Activated T-helper 1 cell treated with anti-CD3 and anti-CD28 coated beads, Interleukin-2, amount 50 U/mL, for 16 hours (primary cell): ENCODE results near the gene KRT3.
"Not testable (repeated sequence)": the region's sequence is repeated elsewhere in the genome, so short reads cannot be mapped to it uniquely, and the experiment has no call there.

Experiments
- DNase-seq, 2 donors: peaks; one replicate each; pipeline ENCODE4 v3.0.0-alpha.2; 2020; ENCODE audit warnings: low read depth in 1 of 2, low spot score in 1 of 2

KRT3 gene

GRCh38 chr12:52763036-52763659, 32.8 kb downstream of the KRT3 start:
- no peak for DNase-seq

- no peak for DNase-seq
These were observed 34.1 kb downstream of the KRT3 start for GRCh38 chr12:52761802-52762201.

GRCh38 chr12:52761218-52761617, 34.7 kb downstream of the KRT3 start:
- DNase-seq: not testable (repeated sequence)

GRCh38 chr12:52760623-52761022, 35.3 kb downstream of the KRT3 start:
- no peak for DNase-seq

- DNase-seq: no peak
These were observed 36.2 kb downstream of the KRT3 start for GRCh38 chr12:52759695-52760094.

DNA sequence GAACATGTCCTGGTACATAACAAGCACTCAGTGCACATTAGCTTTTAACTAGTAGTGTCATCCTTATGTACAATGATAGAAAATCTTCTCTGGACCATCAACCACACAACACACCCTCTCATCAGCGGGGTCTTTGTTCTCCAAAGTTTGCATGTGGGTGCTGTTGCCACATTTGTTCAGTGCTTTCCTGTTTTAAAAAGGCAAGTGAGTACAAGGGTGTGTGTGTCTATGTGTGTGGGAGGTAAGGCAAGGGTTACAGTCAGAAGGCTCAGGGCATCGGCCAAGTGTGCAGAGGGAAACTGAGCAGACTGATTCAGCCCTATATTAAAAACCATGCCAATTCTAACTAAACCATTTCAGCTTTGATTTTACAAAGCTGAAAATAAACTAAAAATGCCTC, 36.7 kb downstream of the KRT3 start:
- no peak for DNase-seq

DNA sequence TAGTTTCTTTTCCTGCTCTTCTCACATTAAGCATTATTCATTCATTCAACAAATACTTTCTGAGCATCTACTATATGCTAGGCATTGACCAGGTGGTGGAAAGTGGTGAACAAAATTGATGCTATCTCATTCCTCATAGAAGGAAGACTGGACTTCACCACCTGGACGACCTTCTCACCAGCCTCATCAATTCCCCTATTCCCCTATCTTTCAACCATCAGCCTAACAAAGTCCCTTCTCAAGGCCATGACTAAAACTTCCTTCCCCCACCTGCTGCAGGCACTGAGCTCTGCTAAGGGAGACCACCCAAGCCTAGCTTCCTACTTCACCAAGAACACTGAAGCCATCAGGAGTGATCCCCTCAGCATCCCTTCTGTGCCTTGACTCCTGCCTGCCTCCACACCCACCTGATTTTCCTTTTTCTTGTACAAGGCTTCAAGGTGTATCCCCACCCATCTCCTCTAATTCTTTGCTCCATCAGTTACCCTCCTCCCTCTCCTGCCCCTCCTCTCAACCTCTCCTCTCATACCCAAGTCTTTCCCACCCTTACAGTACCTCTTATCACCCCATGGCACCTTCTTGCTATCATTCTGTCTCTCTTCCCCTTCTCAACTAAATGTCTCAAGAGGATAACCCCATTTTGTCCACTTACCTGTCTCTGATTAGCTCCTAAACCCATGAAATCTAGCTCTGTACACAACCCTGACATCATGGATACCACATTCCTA, 38.3 kb downstream of the KRT3 start:
- DNase-seq: no peak

DNA sequence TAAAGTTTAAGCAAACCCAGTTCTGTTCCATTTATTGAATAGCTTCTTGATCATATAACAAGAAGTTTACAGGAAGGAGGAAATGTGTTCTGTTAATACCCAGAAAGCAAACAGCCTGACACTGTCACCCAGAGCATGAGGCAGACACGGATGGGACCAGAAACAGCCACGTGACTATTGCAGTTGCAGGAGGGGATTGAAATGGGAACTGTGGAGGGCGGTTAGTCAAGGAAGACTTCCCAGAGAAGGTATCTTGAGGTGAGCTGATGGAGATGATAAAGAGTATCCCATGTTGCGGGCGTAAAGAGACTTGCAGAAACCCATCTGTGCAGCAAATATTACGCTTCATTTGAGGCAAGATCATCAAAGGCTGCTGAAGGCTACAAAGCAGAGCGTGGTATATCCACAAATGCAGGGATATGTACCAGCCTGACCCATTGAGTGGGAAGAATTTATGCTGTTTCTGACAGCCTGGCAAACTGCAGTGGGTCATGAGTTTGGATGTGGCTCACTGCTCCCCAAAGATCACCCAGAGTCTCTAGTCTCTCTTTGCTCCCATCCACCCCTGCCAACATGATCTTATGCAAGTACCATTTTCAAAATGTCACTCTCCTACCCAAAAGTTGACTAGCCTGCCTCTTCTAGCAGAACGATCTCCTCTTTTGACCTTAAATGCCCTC, 39.5 kb downstream of the KRT3 start:
- no peak for DNase-seq

DNA sequence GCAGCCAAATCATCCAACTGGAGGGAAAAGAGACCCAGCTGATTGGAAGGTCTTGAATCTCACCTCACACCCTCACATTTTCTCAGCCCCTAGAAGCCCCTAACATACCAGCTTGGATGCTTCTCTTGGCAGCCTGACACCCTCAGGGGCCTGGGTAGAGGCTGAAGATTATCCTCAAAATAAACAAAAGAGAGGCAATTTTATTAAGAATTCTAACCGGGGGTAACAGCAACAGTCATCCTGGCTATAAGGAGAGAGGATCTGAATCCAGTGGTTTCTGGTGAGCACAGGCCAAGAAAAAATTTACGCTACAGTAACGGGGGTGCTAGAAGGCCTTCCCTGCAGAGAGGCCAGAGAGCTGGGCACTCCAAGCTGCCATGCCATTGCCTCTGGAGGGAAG, 40.4 kb downstream of the KRT3 start:
- no peak for DNase-seq

DNA sequence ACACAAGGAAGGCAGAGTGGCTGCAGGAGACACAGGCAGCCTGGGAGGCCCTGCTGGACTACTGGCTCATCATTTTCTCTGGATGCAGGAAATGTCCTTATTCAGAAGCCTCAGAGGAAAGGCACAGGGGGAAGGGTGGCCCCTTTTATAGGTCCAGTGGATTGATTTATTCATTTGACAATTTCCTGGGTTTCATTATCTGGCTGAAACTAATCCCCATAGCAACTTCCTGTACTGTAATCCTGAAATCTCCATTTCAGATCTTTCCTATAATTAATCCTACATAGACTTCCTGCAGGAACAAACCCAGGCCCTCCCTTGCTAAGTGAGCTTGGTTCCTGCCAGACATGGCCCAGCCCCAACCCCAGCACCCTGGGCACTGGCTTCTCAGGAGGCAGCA, 41.8 kb downstream of the KRT3 start:
- no peak for DNase-seq

- DNase-seq: no peak
These were observed 42.6 kb downstream of the KRT3 start for GRCh38 chr12:52753283-52753682.

GRCh38 chr12:52752516-52752915, 43.4 kb downstream of the KRT3 start:
- no peak for DNase-seq

DNA sequence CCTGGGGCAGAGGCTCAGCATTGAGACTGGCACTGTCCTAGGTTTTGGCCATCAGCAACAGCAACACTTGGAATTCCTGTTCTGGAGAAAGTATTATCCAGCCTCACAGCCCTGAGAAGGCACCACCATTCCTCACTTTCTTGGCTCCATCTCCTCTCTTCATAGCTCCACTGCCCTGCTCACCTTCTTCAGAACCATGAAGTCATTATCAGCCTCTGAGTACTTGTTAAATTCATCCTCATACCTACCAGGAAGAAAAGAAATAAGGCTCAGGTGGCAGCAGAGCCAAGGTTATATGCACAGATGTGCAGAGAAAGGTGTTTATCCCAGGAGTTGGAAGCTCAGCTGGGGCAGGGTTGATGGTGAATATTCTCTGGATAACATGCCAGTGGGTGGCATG, 44.1 kb downstream of the KRT3 start:
- no peak for DNase-seq

DNA sequence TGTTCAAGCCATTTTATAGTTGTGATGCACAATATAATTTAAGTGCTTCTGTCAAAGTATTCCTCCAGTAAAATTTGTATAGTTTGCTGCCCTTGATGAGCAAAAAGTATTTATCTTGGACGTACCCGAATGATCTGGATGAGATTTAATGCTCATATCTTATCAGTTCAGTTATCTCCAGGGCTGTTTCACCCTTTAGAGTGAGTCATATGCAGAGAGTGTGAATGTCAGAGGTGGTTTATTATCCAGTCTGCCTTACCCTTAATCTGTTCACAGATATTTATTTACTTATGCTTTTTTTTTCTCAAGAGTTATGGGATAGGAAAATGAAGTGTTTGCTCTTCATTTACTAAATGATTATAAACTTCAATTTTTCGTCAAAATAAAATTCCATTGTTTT, 45.4 kb downstream of the KRT3 start:
- not testable (repeated sequence) for DNase-seq

DNA sequence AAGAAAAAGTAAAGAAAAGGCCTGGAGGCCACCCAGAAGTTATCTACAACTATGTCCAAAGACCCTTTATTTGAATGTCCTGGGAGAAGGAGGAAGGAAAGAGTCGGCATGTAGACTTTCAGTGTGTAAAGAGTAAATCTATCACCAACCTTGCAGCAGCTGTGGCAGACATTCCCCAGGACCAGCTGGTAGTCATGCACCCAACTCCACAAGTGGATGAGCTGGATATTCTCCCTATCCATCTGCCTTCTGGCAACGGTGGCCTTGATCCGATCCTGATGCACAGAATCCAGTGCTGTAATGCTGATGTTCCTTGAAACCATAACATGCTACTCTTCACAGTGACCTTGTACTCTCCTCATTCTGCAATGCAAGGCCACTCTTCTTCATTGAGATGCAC, 46.1 kb downstream of the KRT3 start:
- no peak for DNase-seq

- no peak for DNase-seq
These were observed 47.3 kb downstream of the KRT3 start for GRCh38 chr12:52748578-52748977.

GRCh38 chr12:52745554-52745953, 50.4 kb downstream of the KRT3 start:
- DNase-seq: no peak

DNA sequence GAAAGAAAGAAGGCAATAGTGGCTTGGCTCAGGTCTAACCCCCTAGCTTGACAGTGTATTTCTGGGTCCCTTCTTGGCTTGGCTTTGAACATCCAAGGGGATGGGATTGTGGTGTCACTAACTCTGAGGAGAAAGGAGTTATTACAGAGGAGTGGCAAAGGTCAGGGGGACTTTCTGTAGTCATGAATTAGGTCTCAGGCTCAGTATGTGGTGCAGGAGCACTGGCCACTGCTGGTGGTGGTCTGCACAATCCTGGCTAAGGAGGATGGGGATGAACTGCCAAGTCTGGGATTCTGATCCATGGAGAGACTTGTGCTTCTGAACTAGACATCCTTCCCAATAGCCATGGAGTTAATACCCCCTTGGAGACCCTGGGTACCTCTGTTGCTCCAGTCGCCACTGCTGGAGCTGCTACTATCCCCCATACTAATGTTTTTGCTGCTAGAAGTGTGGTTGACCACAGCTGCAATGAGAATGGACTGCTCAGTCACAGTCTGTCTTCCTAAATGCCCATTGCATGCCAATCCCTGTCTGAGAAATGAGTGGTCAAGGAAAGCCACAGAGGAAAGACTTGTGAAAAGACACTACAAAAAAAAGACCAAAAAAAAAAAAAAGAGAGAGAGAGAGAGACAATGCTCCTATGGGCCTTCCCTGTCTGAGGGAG, 51.3 kb downstream of the KRT3 start:
- DNase-seq: no peak

- DNase-seq: no peak
These were observed 53.0 kb downstream of the KRT3 start for GRCh38 chr12:52742822-52743457.

- DNase-seq: no peak
These were observed 53.7 kb downstream of the KRT3 start for GRCh38 chr12:52742196-52742580.

DNA sequence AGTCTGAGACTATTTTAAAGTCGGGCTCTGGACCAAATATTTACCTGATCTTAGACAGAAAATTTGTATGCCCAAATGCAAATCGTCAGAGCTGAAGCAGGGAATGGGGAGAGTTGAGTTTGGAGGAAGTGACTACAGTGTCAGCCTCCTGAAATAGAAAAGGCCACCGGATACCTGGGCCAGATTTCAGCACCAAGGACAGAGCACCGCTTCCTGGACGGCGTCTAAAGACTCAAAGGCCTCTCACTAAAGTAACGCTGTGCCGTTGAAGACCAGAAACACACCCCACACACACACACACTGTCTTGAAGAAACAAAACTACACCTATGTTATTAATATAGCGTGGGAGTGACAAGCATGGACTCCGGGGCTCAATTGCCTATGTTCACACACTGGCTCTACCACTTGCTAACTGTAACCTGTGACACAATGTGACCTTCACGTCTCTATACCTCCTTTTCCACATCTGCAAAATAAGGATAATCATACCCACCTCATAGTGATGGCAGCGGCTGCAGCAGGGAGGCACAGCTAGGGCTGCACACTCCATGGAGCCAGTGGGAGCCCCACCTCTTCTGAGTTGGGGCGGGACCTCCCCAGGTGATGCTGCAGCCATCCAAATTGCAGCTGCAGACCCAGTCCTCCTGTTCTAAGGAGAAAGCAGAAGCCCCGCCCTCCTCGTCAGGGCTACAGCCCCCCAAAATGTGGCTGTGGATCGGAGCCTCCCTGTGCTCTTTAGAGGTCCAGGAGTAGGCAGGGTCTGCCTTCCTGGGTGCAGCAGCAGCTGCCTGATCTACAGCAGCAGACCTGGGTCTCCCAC, 54.3 kb downstream of the KRT3 start:
- peak in 1 of 2 donors; percentile 48 for DNase-seq
